GM19395 (cell line): Measurements from ENCODE around the gene OGFR.
"Not testable (repeated sequence)": the region's sequence is repeated elsewhere in the genome, so short reads cannot be mapped to it uniquely, and the experiment has no call there.

ENCODE experiments used
- ATAC-seq: cut with Tn5 transposase; IDR thresholded peaks from one replicate; pipeline ENCODE4 v1.9.1; 2021; ENCODE audit warnings: mild to moderate bottlenecking, moderate library complexity; ENCODE audit not compliant: unreplicated experiment

OGFR gene

DNA sequence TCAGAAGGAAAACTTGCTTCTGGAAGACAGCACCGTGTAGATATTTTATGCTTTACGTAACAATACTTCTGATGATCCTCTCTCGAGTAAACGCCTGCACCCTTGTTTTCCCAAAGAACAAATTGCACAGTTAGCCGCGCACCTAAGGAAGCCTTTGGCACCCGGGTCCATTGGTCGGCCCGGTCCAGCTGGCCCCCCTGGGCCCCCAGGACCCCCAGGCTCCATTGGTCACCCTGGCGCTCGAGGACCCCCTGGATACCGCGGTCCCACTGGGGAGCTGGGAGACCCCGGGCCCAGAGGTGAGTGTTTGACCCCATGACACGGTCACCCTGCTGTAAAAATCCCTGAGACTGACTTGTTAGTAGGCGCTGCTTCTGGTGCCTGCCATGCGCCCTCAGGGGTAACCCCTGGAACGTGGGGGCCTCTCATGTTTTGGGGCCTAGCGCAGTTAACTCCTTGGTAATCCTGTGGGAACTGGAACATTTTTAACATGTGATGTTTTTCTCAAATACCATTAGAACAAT lies 32.4 kb downstream of the OGFR start:
- no peak for ATAC-seq

DNA sequence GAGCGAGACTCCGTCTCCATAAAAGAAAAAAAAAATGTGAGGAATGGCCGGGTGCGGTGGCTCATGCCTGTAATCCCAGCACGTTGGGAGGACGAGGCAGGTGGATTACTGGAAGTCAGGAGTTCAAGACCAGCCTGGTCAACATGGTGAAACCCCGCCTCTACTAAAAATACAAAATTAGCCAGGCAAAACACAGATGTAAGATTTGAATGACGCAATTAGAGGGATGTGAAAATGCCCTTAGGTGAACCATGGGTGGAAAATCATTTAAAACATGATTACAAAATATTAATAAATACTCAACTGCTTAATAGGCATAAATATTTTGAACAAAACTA lies 33.1 kb downstream of the OGFR start:
- peak; percentile 30 for ATAC-seq

DNA sequence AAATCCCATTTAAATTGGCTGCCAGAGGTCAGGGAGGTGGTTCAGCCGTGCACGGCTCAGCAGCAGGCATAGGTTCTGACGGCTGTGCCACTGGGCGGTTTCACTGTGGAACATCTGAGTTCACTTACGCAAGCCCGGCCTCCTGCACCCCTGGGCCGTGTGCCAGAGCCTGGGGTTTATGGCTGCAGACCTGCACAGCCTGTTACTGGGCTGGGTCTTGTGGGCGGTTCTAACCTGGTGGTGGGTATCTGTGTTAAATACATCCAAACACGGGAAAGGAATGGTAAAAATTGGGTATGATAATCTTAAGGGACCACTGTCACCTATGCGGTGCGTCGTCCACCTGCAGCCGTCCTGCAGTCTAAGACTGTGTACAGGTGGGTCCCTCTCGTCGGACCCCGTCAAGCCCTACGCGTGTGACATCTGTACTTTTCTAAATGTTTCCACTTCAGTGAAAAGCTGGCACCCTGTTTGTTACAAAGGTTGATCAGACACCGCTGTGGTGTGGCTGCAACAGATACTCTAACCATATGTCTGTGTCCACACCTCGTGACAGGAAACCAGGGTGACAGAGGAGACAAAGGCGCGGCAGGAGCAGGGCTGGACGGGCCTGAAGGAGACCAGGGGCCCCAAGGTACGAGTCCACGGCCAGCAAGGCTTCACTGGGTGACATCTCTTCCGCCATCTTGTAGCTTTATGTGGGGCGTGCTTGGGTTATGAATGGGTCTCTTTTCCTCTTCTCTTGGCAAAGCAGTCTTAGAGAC lies 33.7 kb downstream of the OGFR start:
- ATAC-seq: peak; percentile 68

DNA sequence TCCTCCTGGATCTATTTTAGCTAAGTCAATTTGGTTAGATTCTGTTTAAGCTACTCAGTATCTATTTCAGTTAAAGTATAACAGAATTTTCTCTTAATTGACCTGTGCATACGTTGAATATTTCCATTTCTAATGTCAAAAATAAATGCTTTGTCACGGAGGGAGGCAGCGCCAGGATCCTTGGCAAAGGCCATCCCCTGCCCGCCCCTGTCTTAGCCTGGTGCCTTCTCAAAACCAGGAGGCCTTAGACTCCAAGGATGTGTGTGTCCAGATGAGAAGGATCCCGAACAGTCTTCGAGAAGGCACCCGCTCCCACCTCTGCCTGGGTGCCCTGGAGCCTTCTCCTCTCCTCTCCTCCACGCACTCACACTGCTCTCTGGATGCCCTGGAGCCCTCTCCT lies 34.6 kb downstream of the OGFR start:
- no peak for ATAC-seq

- no peak for ATAC-seq
These were observed 35.2 kb downstream of the OGFR start for GRCh38 chr20:62839816-62840215.

GRCh38 chr20:62840244-62841197 lies 35.9 kb downstream of the OGFR start:
- ATAC-seq: no peak

GRCh38 chr20:62841705-62842212 lies 37.1 kb downstream of the OGFR start:
- no peak for ATAC-seq

- no peak for ATAC-seq
These were observed 39.0 kb downstream of the OGFR start for GRCh38 chr20:62843656-62844055.

GRCh38 chr20:62844182-62844581 lies 39.5 kb downstream of the OGFR start:
- ATAC-seq: no peak

DNA sequence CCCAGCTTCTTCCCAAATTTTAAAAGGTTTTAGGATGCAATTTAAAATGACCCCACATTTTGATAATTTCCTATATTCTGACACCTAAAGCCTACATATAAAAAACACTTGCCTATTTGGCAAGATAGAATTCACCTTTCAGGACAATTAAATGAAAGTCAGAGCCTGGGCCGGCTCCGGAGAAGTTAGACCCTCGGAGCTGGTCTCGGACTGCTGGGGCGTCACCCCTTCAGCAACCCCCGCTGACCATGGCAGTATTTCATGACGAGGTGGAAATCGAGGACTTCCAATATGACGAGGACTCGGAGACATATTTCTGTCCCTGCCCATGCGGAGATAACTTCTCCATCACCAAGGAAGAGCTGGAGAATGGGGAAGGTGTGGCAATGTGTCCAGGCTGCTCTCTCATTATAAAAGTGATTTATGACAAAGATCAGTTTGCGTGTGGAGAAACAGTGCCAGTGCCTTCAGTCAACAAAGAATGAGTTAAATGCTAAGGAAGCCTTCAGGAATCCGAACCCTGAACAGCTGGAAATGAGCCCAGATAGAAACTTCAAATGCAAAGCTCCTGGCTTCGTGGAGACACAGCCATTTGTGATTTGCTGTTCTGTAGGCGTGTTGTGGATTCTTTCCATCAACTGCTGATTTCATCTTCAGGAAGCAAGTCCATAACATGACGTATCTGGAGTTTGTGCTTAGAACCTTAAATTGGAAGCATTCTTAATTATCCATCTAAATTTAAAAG lies 41.0 kb downstream of the OGFR start:
- no peak for ATAC-seq

DNA sequence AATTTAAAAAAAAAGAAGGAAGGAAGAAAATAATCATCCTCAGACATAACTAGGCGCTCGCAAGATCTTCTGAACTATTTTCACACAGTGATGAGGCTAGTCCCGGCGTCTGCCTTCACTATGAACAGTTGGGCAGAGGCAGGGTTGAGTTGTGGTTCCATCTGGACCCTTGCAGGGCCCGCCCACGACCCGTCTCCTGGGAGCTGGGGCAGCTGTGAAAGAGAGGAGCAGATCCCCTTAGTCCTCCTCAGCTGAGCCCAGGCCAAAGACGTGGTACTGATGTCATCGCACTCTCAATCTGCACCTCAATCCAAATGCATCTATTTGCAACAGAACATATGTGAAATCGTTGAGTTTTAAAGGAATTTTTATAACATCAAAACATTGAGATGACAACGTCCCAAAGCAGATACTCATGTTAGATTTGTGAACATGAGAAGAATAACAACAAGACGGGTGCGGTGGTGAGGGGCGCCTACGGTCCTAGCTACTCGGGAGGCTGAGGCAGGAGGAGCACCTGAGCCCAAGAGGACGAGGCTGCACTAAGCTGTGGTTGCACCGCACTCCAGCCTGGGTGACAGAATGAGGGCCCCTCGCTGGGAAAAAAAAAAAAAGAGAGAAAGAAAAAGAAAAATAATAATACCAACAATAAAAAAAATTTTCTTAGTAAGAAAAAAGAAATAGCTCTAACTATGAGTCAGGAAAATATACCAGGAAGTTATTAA lies 41.7 kb downstream of the OGFR start:
- ATAC-seq: no peak

DNA sequence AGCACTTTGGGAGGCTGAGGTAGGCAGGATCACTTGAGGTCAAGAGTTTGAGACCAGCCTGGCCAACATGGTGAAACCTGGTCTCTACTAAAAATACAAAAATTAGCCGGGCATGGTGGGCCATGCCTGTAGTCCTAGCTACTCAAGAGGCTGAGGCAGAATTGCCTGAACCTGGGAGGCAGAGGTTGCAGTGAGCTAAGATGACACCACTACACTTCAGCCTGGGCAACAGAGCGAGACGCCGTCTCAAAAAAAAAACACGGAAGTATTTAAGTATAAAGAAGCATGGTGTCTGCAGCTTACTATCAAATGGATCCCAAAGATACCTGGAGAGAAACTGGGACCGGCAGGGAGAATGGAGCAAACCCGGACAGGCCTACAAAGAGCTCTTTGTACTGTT lies 44.3 kb downstream of the OGFR start:
- not testable (repeated sequence) for ATAC-seq

GRCh38 chr20:62849431-62849830 lies 44.8 kb downstream of the OGFR start:
- ATAC-seq: no peak

DNA sequence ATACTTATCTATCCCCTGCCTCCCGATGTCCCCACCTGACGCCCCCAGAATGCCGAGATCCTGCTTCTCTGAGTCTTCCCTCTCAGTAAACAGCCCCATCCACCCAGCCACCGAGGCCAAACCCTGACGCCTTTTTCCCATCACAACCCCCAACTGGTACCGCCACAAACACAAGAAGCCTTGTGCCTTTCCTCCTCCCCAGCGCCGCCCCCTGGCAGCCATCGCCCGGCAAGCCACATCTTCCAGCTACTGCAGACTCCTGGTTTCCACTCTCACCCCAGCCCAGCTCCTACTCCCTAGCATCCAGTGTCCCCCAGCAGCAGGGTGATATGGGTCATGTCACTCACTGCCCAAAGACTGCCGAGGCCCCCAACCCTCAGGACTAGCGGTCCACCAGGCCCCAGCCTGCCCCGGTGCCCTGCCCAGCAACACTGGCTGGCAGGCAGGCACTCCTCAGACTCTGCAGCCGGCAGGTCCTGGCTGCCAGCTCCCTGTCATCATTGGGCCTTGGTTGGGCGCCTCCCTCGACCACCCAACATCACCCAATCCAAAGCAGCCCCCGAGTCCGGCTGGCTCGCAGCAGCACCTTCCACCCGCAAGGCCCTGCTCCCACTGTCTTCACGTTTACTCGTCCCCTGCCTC lies 45.8 kb downstream of the OGFR start:
- no peak for ATAC-seq

DNA sequence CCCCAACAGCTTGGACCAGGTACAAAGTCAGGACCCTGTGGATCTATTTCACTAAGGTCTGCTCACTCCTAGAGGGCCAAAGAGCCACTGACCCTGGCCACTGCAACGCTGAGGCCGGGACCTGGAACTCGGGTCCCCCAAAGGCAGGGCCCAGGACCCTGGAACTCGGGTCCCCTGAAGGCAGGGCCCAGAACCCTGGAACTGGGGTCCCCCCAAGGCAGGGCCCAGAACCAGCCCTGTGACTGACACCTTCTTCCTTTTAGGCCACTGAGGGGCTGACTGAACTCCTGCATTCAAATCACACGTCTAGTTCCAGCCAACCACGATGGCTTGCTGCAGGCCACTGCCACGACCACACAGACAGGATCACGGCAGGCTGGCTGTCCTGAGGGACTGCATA lies 47.6 kb downstream of the OGFR start:
- no peak for ATAC-seq

DNA sequence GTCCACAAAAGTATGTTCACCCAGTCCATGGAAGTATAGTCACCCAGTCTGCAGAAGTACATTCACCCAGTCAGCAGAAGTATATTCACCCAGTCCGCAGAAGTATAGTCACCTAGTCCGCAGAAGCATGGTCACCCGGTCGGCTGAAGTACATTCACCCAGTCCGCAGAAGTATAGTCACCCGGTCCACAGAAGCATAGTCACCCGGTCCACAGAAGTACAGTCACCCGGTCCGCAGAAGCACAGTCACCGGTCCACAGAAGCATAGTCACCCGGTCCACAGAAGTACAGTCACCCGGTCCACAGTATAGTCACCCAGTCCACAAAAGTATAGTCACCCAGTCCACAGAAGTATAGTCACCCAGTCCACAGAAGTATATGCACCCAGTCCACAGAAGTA lies 48.2 kb downstream of the OGFR start:
- ATAC-seq: no peak

DNA sequence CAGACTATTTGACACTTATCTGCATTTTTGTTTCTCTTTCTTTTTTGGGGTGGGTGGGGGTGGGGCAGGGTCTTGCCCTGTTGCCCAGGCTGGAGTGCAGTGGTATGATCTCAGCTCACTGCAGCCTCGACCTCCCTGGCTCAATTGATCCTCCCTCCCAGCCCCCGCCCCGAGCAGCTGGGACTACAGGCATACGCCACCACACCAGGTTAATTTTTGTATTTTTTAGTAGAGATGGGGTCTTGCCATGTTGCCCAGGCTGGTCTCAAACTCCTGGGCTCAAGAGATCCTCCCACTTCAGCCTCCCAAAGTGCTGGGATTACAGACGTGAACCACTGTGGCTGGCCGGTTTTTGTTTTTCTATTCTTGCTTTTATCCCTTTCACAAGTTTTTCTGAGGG lies 48.7 kb downstream of the OGFR start:
- ATAC-seq: not testable (repeated sequence)

DNA sequence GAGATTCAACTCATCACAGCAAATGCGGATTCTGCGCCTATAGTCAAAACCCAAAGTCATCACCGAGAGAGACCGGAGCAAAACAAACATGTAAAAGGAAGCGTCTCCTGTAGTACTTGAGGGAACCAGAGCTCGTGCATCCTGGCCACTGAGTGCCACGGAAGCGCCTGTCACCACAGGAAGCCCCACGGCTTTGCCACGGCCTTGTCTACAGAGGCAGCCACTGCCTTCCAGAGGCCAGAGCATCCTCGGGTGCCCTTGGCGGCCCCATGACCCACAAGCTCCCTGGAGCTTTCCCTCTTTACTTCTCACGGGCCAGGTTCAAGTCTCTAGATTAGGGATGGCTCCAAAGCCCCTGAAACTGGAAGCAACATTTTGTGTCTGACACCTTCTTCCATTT lies 49.5 kb downstream of the OGFR start:
- no peak for ATAC-seq

DNA sequence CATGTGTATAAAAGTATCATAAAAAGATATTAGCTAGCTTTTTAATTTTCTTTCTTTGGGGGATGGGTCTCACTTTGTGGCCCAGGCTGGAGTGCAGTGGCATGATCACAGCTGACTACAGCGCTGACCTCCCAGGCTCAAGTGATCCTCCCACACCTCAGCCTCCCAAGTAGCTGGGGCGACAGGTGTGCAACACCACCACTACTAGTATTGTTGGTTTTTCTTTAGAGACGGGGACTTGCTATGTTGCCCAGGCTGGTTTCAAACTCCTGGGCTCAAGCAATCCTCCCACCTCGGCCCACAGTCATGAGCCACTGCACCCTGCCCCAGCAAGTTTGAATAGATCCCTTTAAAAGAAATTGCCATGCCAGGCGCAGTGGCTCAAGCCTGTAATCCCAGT lies 50.5 kb downstream of the OGFR start:
- no peak for ATAC-seq
